ENCODE measurements around the gene POU2F1.

DNA sequence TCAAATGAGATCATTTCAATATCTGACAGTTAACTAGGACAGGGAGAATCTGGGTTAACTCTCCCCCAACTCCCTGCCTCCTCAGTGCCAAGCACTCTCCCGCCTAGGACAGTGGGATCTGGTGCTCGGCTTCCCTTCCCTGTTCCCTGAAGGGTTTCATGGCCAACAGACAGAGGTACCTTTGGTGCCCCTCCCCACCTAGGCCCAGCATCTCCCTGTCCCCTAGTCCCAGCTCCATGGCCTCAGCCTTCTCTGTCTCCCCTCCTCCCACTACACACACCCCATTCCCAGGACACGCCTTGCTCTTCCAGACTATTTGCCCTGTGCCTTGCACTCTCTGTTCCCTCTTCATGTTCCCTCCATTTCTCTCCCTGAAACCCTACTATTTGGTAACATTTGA lies 220.5 kb downstream of the POU2F1 start:
- TF ChIP-seq, protein P1, sequence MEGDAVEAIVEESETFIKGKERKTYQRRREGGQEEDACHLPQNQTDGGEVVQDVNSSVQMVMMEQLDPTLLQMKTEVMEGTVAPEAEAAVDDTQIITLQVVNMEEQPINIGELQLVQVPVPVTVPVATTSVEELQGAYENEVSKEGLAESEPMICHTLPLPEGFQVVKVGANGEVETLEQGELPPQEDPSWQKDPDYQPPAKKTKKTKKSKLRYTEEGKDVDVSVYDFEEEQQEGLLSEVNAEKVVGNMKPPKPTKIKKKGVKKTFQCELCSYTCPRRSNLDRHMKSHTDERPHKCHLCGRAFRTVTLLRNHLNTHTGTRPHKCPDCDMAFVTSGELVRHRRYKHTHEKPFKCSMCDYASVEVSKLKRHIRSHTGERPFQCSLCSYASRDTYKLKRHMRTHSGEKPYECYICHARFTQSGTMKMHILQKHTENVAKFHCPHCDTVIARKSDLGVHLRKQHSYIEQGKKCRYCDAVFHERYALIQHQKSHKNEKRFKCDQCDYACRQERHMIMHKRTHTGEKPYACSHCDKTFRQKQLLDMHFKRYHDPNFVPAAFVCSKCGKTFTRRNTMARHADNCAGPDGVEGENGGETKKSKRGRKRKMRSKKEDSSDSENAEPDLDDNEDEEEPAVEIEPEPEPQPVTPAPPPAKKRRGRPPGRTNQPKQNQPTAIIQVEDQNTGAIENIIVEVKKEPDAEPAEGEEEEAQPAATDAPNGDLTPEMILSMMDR (IDR thresholded peaks at IDR 0.05): no peak
- TF ChIP-seq POLR2A (IDR thresholded peaks at IDR 0.05): no peak

All from adrenal gland (tissue), 5 donors.